C4-2B (cell line): ENCODE measurements around the gene UTP3.

Experiments
- CTCF ChIP-seq: fragments of 450-650 bp; conservative IDR thresholded peaks from 2 replicates; pipeline ENCODE4 v1.5.1; 2017; ENCODE audit warnings: mild to moderate bottlenecking
- ZFX ChIP-seq: fragments of 450-650 bp; IDR thresholded peaks from 2 replicates; pipeline ENCODE4 v1.6.1; 2017

- no peak for TF ChIP-seq CTCF
- no peak for TF ChIP-seq ZFX
These were observed 48.7 kb downstream of the UTP3 start for GRCh38 chr4:70737006-70737405.
